ENCODE results near the gene DGKD.
"Not testable (repeated sequence)": the region's sequence is repeated elsewhere in the genome, so short reads cannot be mapped to it uniquely, and the experiment has no call there.

The DGKD gene

GRCh38 chr2:233353769-233354499 lies at the start of gene DGKD:
Gene DGKD, plus strand, starts transcription at chr2:233354494. Its CDS starts 25 bp downstream, at chr2:233354519.
- peak; percentile 58 for DNase-seq (ENCODE audit: low read depth, low spot score)

GRCh38 chr2:233307565-233307964 lies 46.7 kb upstream of the DGKD start, which contains the start of gene SAG:
Gene SAG, plus strand, starts transcription at chr2:233307816. Its CDS starts 1,374 bp downstream, at chr2:233309190.
- no peak for DNase-seq (ENCODE audit: low read depth, low spot score)

GRCh38 chr2:233311241-233311926 lies 42.9 kb upstream of the DGKD start:
- no peak for DNase-seq (ENCODE audit: low read depth, low spot score)

GRCh38 chr2:233312874-233313273 lies 41.4 kb upstream of the DGKD start:
- no peak for DNase-seq (ENCODE audit: low read depth, low spot score)

- DNase-seq (ENCODE audit: low read depth, low spot score): no peak
Measured at GRCh38 chr2:233314180-233314925, 39.9 kb upstream of the DGKD start.

GRCh38 chr2:233317196-233317943 lies 36.9 kb upstream of the DGKD start:
- DNase-seq (ENCODE audit: low read depth, low spot score): no peak

GRCh38 chr2:233319256-233319655 lies 35.0 kb upstream of the DGKD start:
- DNase-seq (ENCODE audit: low read depth, low spot score): no peak

- DNase-seq (ENCODE audit: low read depth, low spot score): no peak
Measured at GRCh38 chr2:233320470-233320869, 33.8 kb upstream of the DGKD start.

GRCh38 chr2:233321166-233321565 lies 33.1 kb upstream of the DGKD start:
- DNase-seq (ENCODE audit: low read depth, low spot score): no peak

- DNase-seq (ENCODE audit: low read depth, low spot score): no peak
Measured at GRCh38 chr2:233323851-233324250, 30.4 kb upstream of the DGKD start.

- DNase-seq (ENCODE audit: low read depth, low spot score): no peak
Measured at GRCh38 chr2:233325256-233325655, 29.0 kb upstream of the DGKD start.

GRCh38 chr2:233325814-233326213 lies 28.5 kb upstream of the DGKD start:
- DNase-seq (ENCODE audit: low read depth, low spot score): no peak

- no peak for DNase-seq (ENCODE audit: low read depth, low spot score)
Measured at GRCh38 chr2:233326500-233326899, 27.8 kb upstream of the DGKD start.

GRCh38 chr2:233328922-233329321 lies 25.4 kb upstream of the DGKD start:
- no peak for DNase-seq (ENCODE audit: low read depth, low spot score)

- DNase-seq (ENCODE audit: low read depth, low spot score): no peak
Measured at GRCh38 chr2:233329489-233330135, 24.7 kb upstream of the DGKD start.

- DNase-seq (ENCODE audit: low read depth, low spot score): no peak
Measured at GRCh38 chr2:233331536-233331935, 22.8 kb upstream of the DGKD start.

- DNase-seq (ENCODE audit: low read depth, low spot score): no peak
Measured at GRCh38 chr2:233332125-233332524, 22.2 kb upstream of the DGKD start.

GRCh38 chr2:233334915-233335314 lies 19.4 kb upstream of the DGKD start:
- DNase-seq (ENCODE audit: low read depth, low spot score): no peak

- DNase-seq (ENCODE audit: low read depth, low spot score): not testable (repeated sequence)
Measured at GRCh38 chr2:233336091-233336490, 18.2 kb upstream of the DGKD start.

GRCh38 chr2:233336541-233336940 lies 17.8 kb upstream of the DGKD start:
- DNase-seq (ENCODE audit: low read depth, low spot score): no peak

GRCh38 chr2:233338046-233338445 lies 16.2 kb upstream of the DGKD start:
- no peak for DNase-seq (ENCODE audit: low read depth, low spot score)
